ENCODE measurements around the gene CLCN6.

CLCN6 gene, protein sequence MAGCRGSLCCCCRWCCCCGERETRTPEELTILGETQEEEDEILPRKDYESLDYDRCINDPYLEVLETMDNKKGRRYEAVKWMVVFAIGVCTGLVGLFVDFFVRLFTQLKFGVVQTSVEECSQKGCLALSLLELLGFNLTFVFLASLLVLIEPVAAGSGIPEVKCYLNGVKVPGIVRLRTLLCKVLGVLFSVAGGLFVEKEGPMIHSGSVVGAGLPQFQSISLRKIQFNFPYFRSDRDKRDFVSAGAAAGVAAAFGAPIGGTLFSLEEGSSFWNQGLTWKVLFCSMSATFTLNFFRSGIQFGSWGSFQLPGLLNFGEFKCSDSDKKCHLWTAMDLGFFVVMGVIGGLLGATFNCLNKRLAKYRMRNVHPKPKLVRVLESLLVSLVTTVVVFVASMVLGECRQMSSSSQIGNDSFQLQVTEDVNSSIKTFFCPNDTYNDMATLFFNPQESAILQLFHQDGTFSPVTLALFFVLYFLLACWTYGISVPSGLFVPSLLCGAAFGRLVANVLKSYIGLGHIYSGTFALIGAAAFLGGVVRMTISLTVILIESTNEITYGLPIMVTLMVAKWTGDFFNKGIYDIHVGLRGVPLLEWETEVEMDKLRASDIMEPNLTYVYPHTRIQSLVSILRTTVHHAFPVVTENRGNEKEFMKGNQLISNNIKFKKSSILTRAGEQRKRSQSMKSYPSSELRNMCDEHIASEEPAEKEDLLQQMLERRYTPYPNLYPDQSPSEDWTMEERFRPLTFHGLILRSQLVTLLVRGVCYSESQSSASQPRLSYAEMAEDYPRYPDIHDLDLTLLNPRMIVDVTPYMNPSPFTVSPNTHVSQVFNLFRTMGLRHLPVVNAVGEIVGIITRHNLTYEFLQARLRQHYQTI

DNA sequence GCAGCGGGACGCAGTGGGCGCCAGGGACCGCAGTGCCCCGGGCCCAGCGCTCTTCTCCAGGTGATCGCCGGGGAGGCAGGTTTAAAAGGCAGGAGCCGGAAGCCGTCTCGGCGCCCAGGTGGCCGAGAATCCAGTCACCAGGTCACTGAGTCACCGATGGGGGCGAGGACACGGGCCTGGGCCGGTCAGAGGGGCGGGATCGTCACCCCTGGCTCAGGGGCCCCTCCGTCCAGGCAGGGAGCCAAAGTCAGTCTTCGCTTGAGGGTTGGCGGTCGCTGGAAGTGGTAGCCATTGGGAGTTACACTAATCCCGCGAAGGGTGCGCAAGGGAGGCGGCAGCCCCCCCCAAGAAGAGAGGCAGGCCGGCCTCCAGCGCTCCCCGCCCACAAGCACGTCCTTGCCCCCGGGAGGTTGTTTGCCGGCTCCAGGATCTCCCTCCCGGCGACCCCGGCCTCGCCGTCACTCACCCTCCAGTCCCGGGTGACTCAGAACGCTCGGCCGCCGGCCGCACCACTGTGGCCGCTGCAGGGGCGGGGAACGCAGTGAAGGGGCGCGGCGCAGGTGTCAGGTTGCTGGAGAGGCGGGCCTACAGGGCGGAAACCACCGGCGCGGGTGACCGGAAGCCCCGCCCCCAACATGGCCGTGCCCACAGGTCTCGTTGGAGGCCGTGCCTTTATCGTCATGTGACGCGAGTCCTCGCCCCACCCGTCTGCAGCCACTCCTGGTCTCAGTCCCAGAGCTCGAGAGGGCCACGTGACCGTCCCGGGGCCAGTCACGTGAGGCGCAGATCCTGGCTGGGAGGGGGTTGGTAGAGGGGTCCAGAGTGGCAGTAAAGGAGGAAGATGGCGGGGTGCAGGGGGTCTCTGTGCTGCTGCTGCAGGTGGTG is at the start of gene CLCN6, which contains the start of gene MTHFR:
CLCN6 (plus strand) TSS at position 770 of the 885 bp plus-strand sequence; CDS start at position 842, 72 bp downstream.
MTHFR (minus strand) TSS at position 543 of the 885 bp plus-strand sequence. CDS start 2,848 bp downstream, outside the sequence.
- DNase-seq (ENCODE audit: low spot score), result peak; percentile 99

DNA sequence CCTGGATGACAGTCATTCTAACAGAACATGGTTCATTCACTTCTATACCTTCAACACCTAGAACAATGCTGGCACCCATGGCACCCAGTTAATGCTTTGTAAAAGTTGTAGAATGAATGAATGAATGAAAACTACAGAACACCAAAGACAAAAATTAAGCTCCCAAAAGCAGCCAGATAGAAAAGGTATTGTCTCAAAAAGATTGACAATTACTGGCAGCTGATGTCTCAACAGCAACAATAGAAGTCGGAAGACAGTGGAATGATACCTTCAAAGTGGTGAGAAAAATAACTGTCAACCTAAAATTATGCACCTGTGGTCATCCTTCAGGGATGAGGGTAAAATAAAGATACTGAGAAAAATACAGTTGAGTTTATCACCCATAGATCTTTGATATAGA is 48.9 kb upstream of the CLCN6 start:
- no peak for DNase-seq (ENCODE audit: low spot score)

DNA sequence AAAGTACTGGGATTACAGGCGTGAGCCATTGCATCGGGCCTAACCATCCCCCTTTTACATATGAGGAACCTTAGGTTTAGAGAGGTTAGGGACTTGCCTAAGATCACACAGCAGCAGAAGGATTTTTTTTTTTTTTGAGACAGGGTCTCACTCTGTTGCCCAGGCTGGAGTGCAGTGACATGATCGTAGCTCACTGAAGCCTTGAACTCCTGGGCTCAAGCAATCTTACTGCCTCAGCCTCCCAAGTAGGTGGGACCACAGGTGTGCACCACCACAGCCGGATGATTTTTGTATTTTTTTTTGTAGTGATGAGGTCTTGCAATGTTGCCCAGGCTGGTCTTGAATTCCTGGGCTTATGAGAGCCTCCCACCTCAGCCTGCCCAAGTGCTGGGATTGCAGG is 46.2 kb upstream of the CLCN6 start:
- no peak for DNase-seq (ENCODE audit: low spot score)

DNA sequence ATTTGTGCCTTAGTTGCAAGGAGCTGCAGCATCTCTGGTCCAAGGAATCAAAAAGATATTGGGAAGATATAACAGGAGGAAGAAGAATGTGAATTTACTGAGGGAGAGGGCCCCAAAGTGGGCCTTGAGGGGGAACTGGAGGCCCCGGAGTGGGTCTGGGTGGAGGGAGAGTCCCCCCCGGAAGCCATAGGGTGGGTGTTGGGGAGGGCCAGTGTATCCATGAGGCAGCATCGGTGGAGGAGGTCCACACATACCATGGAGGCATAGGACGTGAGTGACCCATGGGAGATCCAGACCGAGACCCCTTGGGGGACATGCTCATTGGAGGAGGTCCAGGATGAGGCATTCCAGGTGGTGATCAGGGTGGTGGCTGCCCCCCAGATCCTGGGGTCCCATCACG is 44.7 kb upstream of the CLCN6 start:
- no peak for DNase-seq (ENCODE audit: low spot score)

DNA sequence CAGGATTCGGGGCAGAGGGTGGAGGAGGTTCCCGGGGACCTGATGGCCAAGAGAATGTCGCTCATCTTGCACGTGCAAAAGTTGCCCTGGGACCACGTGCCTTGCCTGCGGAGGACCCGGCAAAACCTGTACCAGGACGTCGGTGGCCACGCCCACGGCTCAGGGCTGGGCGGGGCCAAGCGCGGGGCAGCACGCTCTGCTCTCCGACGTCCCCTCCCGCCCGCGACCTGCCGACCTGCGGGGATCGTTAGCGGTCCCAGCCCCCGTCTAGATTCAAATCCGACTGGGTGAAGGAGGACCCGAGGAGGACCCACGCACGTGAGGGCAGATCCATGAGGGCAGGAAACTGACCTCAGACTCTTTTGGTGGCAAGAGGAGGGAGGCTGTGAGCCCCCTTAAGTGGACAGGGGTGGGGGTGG is 44.0 kb upstream of the CLCN6 start, which contains the start of gene C1orf167:
C1orf167 (plus strand) TSS at position 206 of the 419 bp plus-strand sequence. CDS start 2,208 bp downstream, outside the sequence.
- peak; percentile 7 for DNase-seq (ENCODE audit: low spot score)

DNA sequence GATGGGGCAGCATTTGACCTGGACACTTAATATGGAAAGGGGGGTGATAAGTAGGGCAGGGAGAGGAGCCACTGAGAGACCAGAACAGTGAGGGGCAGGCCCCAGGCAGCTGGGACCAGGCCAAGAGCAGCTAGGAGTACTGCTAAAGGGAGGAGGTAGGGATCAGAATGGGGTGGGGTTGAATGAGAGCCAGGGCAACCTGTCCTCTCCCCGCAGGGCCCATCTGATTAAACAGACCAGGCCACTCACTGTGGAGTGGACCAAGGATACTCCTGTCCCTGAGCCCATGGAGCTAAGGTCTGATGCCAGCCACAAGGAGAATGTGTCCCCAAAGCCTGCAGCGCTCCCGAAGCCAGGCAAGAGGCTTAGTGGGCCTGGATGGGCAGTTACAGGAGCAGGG is 41.9 kb upstream of the CLCN6 start:
- no peak for DNase-seq (ENCODE audit: low spot score)

DNA sequence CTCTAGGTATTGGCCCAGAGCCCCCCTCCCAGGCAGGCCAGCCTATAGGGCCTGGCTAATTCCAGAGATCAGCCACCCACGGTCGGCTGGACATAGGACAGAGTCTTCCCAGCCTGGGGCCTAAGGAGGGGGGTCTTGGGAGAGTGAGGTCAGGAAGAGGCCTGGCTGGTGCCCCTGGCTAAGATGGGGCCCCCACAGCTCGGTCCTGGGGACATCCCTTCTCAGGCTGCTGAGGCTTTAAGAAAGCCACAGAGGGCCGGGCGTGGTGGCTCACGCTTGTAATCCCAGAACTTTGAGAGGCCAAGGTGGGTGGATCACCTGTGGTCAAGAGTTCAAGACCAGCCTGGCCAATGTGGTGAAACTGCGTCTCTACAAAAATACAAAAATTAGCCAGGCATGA is 41.5 kb upstream of the CLCN6 start:
- DNase-seq (ENCODE audit: low spot score), result no peak

DNA sequence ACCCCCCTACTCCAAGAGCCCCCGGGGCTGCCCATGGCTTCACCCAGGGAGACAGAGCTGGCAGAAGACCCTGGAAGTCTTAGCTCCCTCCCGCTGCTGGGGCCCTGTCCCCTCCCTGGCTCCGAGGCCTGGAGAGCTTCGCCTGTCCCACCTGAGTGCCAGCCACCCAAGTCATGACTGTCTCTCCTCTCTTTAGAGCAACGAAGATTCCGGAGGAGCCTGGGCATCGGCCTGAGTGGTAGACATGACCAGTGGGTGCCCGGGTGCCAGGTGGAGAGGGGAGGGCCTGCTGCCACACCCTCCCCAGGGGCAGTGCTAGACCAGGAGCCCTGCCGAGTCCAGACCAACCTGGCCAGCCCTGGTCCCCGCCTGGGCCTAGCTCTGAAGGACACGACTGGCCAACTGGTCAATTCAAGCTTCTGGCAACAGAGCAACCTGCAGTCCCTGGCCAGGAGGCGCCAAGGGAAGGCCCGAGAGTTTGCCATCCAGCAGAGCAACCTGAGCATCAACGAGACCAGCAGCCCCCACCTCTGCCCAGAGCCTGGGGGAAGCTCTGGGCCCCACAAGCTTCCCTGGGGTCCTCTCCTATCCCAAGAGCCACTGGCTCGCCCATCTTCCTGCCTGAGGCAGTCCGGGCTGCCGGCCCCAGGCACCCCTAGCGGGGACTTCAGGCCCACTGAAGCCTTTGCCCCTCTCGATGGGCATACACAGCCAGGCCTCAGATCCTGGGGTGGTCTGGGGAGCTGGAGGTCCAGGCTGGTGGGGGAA is 40.1 kb upstream of the CLCN6 start:
- DNase-seq (ENCODE audit: low spot score), result no peak

DNA sequence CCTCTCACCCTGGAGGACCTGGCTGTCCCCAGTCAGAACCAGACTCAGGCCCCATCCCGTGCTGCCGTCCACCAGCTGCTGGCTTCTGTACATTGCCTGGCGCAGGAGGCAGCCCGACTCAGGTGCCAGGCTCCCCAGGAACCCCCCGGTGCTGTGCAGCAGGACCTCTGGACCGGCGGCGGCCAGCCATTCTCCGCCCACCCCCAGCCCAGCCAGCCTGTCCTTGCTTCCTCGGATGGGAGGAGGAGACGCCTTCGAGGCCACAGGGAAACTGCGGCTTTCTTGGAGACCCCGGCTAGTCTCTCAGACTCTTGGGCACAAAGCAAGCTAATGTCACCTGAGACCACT is 39.6 kb upstream of the CLCN6 start:
- DNase-seq (ENCODE audit: low spot score), result no peak

DNA sequence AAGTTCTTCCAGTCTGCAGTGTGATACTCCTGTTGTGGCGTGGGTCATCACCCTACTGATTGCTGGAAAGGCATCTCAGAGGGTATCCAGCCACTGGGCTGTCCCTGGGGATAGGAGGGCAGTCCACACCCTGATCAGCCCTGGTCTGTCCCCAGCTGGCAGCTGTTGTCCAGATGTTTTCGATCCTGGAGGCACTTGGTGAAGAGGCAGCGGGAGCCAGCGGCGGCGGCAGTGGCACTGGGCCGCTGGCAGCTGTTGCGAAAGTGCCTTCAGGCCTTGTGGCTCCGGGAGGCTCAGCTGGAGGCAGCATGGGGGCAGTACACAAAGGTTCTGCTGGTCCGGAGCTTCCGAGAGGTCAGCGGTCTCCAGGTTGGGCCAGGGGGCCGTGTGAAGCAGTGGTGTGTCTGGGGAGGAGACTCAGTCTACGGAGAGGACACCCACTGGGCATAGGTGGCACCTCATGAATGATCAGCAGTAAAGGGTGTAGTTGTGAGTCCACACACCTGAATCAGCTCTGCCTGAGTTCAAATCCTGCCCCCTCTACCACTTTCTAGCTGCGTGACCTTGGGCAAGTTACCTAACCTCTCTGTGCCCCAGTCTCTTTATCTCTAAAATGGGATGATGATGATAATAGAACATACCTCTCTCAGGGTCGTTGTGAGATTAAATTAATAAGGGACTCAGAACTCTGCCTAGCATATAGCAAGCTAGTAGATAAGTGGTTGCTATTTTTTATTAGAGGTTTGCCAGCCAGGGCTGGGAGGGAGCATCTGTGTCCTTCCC is 37.9 kb upstream of the CLCN6 start:
- DNase-seq (ENCODE audit: low spot score), result no peak

DNA sequence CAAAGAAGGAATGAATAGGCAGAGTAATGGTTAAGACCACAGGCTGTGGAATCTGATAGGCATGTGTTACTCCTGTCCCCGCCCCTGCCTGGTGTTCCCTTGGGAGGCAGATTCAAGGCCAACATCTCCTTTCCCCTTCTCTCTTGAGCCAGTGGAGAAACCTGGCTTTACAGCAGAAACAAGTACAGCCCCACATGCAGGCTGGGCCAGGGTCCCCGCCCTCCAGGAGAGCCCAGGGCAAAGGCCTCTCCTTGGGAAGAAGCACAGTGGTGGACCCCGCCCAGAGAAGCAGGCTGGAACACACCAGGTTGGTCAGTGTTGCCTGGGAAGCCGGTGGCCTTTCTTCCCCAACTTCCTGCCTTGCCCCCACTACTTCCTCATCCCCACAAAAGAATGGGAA is 37.2 kb upstream of the CLCN6 start:
- DNase-seq (ENCODE audit: low spot score), result no peak

DNA sequence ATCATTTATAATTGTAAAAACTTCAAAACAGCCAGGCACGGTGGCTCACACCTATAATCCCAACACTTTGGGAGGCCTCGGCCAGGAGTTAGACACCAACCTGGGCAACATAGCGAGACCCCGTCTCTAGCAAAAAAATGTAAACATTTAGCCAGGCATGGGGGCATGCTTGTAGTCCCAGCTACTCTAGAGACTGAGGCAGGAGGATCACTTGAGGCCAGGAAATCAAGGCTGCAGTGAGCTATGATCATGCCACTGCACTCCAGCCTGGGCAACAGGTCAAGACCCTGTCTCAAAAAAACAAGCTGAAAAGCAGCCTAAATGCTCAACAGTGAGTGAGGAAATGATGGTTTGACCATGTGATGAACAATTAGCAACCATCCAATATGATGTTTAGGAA is 36.7 kb upstream of the CLCN6 start:
- no peak for DNase-seq (ENCODE audit: low spot score)

DNA sequence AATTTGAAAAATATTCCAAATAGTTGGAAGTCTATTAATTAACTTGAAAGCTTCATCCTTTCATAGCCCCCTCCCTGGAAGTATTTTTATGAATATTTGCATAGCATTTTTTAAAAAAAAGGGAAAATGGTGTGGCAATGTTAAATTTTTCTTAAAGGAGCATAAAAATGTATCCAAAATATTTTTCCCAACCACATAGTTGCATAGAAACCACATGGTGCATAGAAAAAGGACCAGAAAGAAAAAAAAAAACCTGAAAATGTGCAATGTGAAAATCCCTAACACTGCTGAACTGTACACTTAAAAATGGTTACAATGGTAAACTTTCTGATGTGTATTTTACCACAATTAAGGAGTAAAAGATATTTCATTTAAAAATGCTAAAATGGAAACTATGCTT is 36.0 kb upstream of the CLCN6 start:
- DNase-seq (ENCODE audit: low spot score), result no peak

DNA sequence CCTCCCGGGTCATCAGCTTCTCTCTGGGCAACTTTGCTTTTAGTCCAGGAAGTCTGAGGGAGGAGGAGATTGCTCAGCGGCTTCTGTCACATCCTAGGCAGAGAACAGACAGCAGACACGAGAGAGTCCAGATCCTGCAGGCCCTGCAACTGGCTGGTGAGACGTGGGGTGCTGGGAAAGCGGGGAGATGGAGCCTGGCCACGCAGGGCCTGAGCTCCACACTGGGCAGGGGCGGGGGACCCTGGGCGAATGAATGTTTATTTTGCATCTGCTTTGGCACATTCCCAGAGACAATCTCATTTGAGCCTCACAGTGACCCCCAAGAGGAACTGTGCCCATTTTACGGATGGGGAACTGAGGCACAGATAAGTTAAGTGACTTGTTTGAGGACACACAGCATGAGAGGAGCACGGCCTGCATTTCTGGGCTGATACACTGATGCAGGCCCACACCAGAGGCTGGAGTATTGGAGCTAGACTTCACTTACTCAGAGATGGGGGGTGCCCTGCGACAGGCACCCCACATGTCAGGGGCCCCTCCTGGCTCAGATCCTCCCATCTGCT is 34.4 kb upstream of the CLCN6 start:
- no peak for DNase-seq (ENCODE audit: low spot score)

DNA sequence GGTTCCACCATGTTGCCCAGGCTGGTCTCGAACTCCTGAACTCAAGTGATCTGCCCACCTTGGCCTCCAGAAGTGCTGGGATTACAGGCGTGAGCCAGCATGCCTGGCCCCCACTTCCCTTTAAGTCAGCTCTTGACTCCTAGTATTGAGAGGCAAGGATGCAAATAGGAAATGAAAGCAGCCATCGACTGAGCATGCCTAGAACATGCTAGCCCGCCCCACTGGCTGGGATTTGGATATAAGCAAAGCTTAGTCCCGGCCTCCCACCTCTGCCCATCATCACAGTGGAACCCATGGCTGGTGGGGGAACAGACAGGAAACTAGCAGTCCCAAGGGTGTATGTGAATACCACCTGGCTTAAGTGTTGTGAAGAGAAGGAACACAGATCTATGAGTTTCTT is 33.5 kb upstream of the CLCN6 start:
- DNase-seq (ENCODE audit: low spot score), result no peak

DNA sequence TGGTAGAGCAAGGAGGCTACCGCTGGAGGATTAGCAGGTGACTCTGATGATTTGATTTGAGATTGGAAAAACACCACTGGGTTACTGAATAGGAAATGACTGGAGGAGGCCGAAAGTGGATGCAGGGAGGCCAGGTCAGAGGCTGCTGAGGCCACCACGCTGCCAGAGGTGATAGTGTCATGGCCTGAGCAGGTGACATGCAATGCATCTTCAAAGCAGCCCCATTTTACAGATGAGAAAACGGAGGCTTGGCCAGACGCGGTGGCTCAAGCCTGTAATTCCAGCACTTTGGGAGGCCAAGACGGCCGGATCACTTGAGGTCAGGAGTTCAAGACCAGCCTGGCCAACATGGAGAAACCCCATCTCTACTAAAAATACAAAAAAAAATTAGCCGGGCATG is 31.2 kb upstream of the CLCN6 start:
- no peak for DNase-seq (ENCODE audit: low spot score)

DNA sequence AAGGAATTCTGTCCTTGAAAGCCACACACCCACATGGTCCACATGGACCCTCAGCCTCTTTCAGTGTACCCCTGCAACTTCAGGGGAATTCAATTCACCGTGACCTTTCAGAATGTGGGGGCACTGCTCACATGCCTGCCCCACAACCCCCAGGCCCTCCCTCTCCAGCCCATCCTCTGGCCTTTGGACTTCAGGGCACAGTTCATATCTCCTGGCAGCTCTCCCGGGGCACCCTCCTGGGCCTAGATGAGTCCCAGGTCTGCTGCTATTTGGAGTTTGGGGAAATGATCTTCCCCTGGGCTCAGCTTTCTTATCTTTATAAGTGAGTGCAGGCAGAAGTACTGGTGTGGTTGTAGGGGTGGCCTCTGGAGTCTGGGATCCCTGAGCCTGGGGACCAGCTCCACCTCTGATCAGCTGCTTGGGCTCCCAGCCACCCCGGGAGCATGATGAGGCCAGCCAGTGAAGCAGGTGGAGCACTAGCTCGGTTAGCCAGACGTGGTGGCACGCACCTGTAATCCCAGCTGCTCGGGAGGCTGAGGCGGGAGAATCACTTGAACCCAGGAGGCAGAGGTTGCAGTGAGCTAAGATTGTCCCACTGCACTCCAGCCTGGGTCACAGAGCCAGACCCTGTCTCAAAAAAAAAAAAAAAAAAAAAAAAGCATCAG is 28.2 kb upstream of the CLCN6 start:
- DNase-seq (ENCODE audit: low spot score), result no peak

DNA sequence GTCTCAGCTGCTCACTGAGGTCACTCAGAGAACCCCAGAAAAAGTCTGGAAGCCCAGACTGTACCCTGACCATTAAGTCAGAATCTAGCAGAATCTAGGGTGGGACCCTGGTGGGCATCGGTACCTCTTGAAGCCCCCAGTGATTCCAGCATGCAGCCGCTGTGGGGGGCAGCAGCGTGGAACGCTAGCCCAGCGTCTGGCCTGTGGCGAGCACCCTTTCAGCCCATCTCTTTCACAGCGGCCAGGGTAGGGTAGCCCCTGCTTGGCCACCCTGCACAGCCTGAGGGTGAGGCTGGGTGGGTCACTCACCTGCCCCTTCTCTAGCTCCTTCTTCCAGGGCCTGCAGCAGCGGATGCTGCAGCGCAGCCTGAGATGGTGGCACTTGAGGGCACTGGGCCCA is 27.7 kb upstream of the CLCN6 start:
- no peak for DNase-seq (ENCODE audit: low spot score)

DNA sequence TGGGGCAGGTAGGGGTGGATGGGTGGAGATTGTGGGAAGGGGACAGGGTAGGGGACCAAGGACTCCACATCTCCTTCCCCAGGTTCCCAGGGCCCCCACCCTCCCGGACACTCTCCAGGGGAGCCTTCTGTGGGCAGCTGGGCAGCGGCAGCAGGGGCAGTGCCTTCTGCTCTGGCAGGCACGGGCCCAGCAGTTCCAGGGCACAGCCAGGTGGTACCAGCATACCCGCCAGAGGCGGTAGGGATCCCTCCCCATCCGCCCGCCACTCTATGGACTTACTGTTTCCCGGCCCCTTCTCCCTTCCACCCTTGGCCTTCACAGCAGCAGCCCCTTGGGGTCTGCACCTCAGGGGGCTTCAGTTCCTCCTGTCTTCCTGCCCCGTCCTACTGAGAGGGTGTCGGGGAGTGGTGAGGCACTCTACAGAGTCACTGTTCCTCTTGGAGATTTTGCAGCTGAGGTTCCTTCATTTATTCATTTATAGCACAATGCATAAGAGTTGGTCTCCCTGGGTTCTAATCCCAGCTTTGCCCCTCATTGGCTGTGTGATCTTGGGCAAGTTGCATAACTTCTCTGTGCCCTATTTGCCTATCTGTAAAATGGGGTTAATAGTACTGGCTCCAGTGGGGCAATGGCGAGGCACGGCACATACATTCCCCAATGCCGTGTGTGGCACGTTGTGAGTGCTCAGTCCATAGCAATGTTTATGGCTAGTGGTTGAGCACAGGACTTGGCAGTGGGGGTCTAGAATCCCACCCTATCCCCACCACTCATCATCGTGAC is 27.0 kb upstream of the CLCN6 start:
- DNase-seq (ENCODE audit: low spot score), result no peak

Data from activated CD4-positive, alpha-beta T cell treated with anti-CD3 and anti-CD28 coated beads, Interleukin-2, Interleukin-4, amounts not matched to agents 100 ng/mL and 50 ng/mL, durations not matched to agents 16 hours and 8 hours (primary cell).